Uterus (tissue), 2 donors: Measurements from ENCODE around the gene NDUFS2.

ENCODE experiments used
- POLR2A ChIP-seq, 2 donors: fragments of 450-650 bp; IDR thresholded peaks; one replicate each; pipeline ENCODE4 v1.6.1; 2016; ENCODE audit warnings: antibody characterized with exemption in 2 of 2, mild to moderate bottlenecking in 1 of 2, moderate library complexity in 1 of 2
- TF ChIP-seq, protein P1 (sequence below), 4 experiments: fragments of 200-600 bp in 2 of 4; fragments of 450-650 bp in 2 of 4; sonication (generic) in 2 of 4; IDR thresholded peaks; one replicate each; pipeline ENCODE4 v1.5.1; 2016 to 2019; ENCODE audit warnings: antibody characterized with exemption in 4 of 4, mild to moderate bottlenecking in 2 of 4, moderate library complexity in 1 of 4

DNA sequence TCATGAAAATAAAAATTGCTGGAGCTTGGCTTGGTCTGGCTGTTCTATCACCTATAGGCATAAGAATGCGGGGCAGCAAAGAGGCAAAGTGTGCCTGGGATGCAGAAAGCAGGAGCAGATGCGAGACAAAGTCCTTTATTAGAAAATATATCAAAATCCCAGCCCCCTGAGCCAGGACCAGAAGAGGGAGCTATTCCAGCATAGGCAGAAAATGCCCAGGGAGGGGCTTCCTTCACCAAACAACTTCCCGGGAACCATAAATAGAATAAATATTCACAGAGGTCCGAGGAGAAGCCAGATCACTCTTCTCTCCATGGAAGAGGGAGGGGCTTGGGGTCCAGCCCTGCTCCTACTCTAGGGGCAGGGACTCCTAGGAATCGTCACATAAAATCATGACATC is 31.0 kb upstream of the NDUFS2 start:
- TF ChIP-seq, protein P1, sequence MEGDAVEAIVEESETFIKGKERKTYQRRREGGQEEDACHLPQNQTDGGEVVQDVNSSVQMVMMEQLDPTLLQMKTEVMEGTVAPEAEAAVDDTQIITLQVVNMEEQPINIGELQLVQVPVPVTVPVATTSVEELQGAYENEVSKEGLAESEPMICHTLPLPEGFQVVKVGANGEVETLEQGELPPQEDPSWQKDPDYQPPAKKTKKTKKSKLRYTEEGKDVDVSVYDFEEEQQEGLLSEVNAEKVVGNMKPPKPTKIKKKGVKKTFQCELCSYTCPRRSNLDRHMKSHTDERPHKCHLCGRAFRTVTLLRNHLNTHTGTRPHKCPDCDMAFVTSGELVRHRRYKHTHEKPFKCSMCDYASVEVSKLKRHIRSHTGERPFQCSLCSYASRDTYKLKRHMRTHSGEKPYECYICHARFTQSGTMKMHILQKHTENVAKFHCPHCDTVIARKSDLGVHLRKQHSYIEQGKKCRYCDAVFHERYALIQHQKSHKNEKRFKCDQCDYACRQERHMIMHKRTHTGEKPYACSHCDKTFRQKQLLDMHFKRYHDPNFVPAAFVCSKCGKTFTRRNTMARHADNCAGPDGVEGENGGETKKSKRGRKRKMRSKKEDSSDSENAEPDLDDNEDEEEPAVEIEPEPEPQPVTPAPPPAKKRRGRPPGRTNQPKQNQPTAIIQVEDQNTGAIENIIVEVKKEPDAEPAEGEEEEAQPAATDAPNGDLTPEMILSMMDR (IDR thresholded peaks at IDR 0.05), result no peak
- no peak for TF ChIP-seq POLR2A (IDR thresholded peaks at IDR 0.05)
